K562 (cell line): Measurements from ENCODE around the gene TRPV6. TPM values are rescaled to one million over a fixed set of nuclear protein-coding genes. Genes with fewer than 3 reads are reported as not detected.

ENCODE experiments used
- ATF7 ChIP-seq: fragments of 450-650 bp; IDR thresholded peaks from 2 replicates; pipeline ENCODE4 v1.7.1; 2014; ENCODE audit warnings: mild to moderate bottlenecking, moderate library complexity
- CXXC5 ChIP-seq: fragments of 250-450 bp; sonication (Bioruptor Pico); IDR thresholded peaks from 2 replicates; pipeline ENCODE4 v1.8.0; 2022; ENCODE audit warnings: inconsistent platforms, mild to moderate bottlenecking, moderate library complexity
- GTF2A2 ChIP-seq: IDR thresholded peaks from 2 replicates; pipeline ENCODE4 v1.6.1; 2016; ENCODE audit warnings: mild to moderate bottlenecking, missing genetic modification characterization, missing compliant biosample characterization
- GTF3C2 ChIP-seq: IDR thresholded peaks from 3 replicates; pipeline ENCODE4 v1.6.1; 2011; ENCODE audit warnings: borderline replicate concordance, mild to moderate bottlenecking, moderate library complexity; ENCODE audit not compliant: insufficient read length; ENCODE audit errors: extremely low read depth
- HDGF ChIP-seq: fragments of 450-650 bp; IDR thresholded peaks from 2 replicates; pipeline ENCODE4 v1.6.1; 2016
- JUNB ChIP-seq: fragments of 450-650 bp; formaldehyde crosslinking; conservative IDR thresholded peaks from 2 replicates; pipeline ENCODE4 v1.4.0; 2020; ENCODE audit warnings: mild to moderate bottlenecking
- KAT8 ChIP-seq: fragments of 450-650 bp; IDR thresholded peaks from 2 replicates; pipeline ENCODE4 v1.6.1; 2016; ENCODE audit warnings: low read depth, mild to moderate bottlenecking
- SRSF7 ChIP-seq: fragments of 200-400 bp; formaldehyde crosslinking; optimal IDR thresholded peaks from 2 replicates; pipeline ENCODE3; 2017; ENCODE audit warnings: mild to moderate bottlenecking, low read depth, low read length
- THAP12 ChIP-seq: fragments of 250-450 bp; sonication (Bioruptor Pico); IDR thresholded peaks from 2 replicates; pipeline ENCODE4 v1.9.0; 2021; ENCODE audit warnings: mild to moderate bottlenecking, inconsistent platforms
- YY1 ChIP-seq, 3 experiments: IDR thresholded peaks; 2 replicates each; pipeline ENCODE4 v1.6.1; 2011; ENCODE audit warnings: low read length in 2 of 3, mild to moderate bottlenecking in 2 of 3, moderate library complexity in 2 of 3, borderline replicate concordance in 1 of 3, control low read depth in 1 of 3, low read depth in 1 of 3; ENCODE audit not compliant: insufficient read depth in 3 of 3, insufficient replicate concordance in 2 of 3, control insufficient read depth in 1 of 3, insufficient read length in 1 of 3; ENCODE audit errors: extremely low read depth in 1 of 3
- ZBTB12 ChIP-seq: fragments of 250-450 bp; sonication (Bioruptor Pico); IDR thresholded peaks from 2 replicates; pipeline ENCODE4 v1.4.0; 2020
- ZEB2 ChIP-seq: fragments of 450-650 bp; IDR thresholded peaks from 2 replicates; pipeline ENCODE4 v1.6.1; 2016
- ZMIZ1 ChIP-seq, 2 experiments: fragments of 150-350 bp in 1 of 2; IDR thresholded peaks; 2 replicates each; pipeline ENCODE4 v1.6.1; 2012 to 2016; ENCODE audit warnings: low read depth in 2 of 2, low read length in 2 of 2, mild to moderate bottlenecking in 1 of 2, moderate library complexity in 1 of 2
- ZNF511 ChIP-seq: sonication (generic); formaldehyde crosslinking; IDR thresholded peaks from 2 replicates; pipeline ENCODE4 v1.8.0; 2022; ENCODE audit warnings: mild to moderate bottlenecking, missing genetic modification reagents
- ZNF76 ChIP-seq: fragments of 250-450 bp; sonication (Bioruptor Pico); IDR thresholded peaks from 2 replicates; pipeline ENCODE4 v1.4.0; 2020; ENCODE audit warnings: mild to moderate bottlenecking, moderate library complexity, borderline replicate concordance
- polyA plus RNA-seq, 8 experiments: library from polyadenylated mRNA; depleted of rRNA in 4 of 8; stranded (reverse) in 5 of 8; unstranded in 3 of 8; fragments of >200 nt; fragmentation: Nextera tagmentation in 2 of 8; fragmentation: Illumina TruSeq in 1 of 8; extraction: Ambion mirVana in 2 of 8; extraction: Trizol in 1 of 8; gene quantifications; 2 replicates each; pipeline versions ENCODE4 v1.2.1 to v1.2.3, GENCODE V29; 2011 to 2014; ENCODE audit warnings: inconsistent platforms in 1 of 8, missing spikeins in 1 of 8
- total RNA-seq, 7 experiments: library from RNA; depleted of rRNA in 6 of 7; stranded (reverse); fragments of >200 nt in 6 of 7; fragmentation: Illumina TruSeq in 2 of 7; extraction: Trizol in 2 of 7; gene quantifications; 2 replicates each; pipeline versions ENCODE4 v1.2.1 to v1.2.3, GENCODE V29; 2011 to 2021; ENCODE audit warnings: low replicate concordance in 1 of 7

The TRPV6 gene
- total and polyA plus RNA-seq, 9 of the 15 experiments (the other 6 are each of a cell fraction or from before 2014, with no cell fraction given): 0.04 to 0.36 (median 0.11) TPM

- TF ChIP-seq ATF7 (0 out of 2 replicates have a peak, but pooled peaks have one; percentile 22), GTF2A2 (tag) (no peak), THAP12 (no peak), ZNF511 (0 out of 2 replicates have a peak, but pooled peaks have one; percentile 69), JUNB (CRISPR knock-in tag) (no peak), ZEB2 (0 out of 2 replicates have a peak, but pooled peaks have one; percentile 43), CXXC5 (CRISPR knock-in tag) (no peak), HDGF (no peak), ZMIZ1 (IDR thresholded peaks at IDR 0.05; ENCODE audit: low read depth in 2 of 2, low read length in 2 of 2) (0 out of 4 replicates have a peak, but pooled peaks of 1 of the 2 experiments have one; percentile 24), YY1 (IDR thresholded peaks at IDR 0.05; ENCODE audit: borderline replicate concordance in 1 of 3, control insufficient read depth in 1 of 3, extremely low read depth in 1 of 3, insufficient read depth in 3 of 3, insufficient read length in 1 of 3, insufficient replicate concordance in 2 of 3, low read depth in 1 of 3, low read length in 2 of 3) (peak in 1 of 3 experiments; percentile 43), KAT8 (no peak), SRSF7 (no peak), ZNF76 (CRISPR knock-in tag) (no peak), GTF3C2 (no peak), ZBTB12 (CRISPR knock-in tag) (no peak)
These were observed 4.6 kb downstream of the TRPV6 start (continued) for GRCh38 chr7:142880876-142881505.
